ES-I3 (cell line): ENCODE results near the gene APBB1.

Source experiments
- H3K36me3 ChIP-seq: 2 replicates; pipeline ENCODE4 v1.6.1; 2013; ENCODE audit warnings: mild to moderate bottlenecking, low read length, control low read depth, moderate library complexity; ENCODE audit not compliant: insufficient read depth
- H3K4me1 ChIP-seq: 2 replicates; pipeline ENCODE4 v1.6.1; 2013; ENCODE audit warnings: mild to moderate bottlenecking, control low read depth, low read length; ENCODE audit not compliant: insufficient read depth
- H3K9ac ChIP-seq: 2 replicates; pipeline ENCODE4 v1.6.1; 2013; ENCODE audit warnings: low read depth, mild to moderate bottlenecking, low read length, moderate library complexity
- H3K9me3 ChIP-seq: 2 replicates; pipeline ENCODE4 v1.6.1; 2013; ENCODE audit warnings: mild to moderate bottlenecking, low read length, moderate library complexity; ENCODE audit not compliant: control insufficient read depth, insufficient read depth

The APBB1 gene

DNA sequence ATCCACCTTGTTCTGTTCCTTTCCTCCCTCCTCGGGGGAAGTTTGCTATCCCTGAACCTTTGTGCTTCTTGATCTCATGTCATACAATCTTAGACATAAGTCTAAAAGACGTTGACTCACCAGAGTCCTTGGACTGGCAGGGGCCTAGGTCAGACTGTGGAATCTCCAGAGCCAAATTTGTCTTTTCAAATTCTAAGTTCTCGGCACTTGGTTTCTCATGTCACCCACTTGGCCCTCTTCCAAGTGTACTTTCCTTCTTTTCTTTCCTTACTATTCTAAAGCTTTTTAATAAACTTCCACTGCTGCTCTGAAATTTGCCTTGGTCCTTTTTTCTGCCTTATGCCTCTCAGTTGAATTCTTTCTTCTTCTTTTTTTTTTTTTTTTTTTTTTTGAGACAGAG, 58.7 kb downstream of the APBB1 start:
- no peak overlapping the region for H3K9ac ChIP-seq
- H3K4me1 ChIP-seq = peaks cover 5% of the 10 kb centered on the region; the same call in 1 of the 2 replicates
- no peaks in the 10 kb centered on the region for H3K9me3 ChIP-seq
- no peaks in the 10 kb centered on the region for H3K36me3 ChIP-seq

DNA sequence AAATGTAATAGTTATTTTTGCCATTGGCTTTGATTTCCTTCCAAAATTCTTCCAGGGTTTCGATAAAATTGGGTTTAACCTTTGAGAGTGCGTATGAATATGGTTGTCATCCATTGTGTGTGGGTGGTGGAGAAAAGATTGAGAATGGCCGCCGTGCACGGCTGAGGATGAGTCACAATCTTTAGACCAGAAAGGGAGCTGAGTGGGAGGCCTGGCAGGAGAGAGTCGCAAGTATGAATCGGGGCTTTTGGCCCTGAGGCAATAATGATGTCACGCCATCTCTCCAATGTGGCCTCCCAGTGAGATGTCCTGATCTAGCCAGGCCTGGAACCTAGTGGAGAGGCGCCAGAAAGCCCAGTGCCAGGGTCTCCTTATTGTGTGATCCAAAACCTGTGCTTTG, 61.7 kb downstream of the APBB1 start:
- H3K9me3 ChIP-seq = no peaks in the 10 kb centered on the region
- H3K36me3 ChIP-seq = no peaks in the 10 kb centered on the region
- no peak overlapping the region for H3K9ac ChIP-seq
- H3K4me1 ChIP-seq = no peaks in the 10 kb centered on the region; the same call in 1 of the 2 replicates

DNA sequence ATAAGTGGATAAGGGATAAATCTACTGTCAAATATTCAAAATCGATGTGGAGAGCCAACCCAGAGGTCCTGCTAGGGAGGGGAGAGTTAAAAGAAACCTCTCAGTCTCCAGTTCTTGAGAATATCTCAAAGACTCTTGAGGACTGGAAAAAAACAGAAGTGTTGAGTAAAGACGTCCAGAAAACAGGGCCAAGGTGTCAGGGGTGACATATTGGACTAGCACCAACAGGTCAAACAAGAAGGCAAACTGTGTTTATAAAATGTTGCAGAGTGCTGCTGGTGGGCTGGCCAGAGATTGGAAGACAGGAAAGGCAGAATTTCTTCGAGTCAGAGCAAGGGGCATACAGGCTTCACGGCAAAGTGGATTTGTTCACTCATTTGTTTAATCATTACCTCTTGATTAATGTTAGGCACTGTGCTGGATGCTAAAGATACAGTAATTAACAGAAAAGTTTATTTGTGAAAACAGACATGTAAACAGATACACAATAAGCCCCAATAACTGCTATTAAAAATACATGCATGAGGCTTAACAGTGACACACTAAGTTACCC, 62.3 kb downstream of the APBB1 start:
- no peaks in the 10 kb centered on the region; the same call in 1 of the 2 replicates for H3K4me1 ChIP-seq
- H3K9ac ChIP-seq = no peak overlapping the region

DNA sequence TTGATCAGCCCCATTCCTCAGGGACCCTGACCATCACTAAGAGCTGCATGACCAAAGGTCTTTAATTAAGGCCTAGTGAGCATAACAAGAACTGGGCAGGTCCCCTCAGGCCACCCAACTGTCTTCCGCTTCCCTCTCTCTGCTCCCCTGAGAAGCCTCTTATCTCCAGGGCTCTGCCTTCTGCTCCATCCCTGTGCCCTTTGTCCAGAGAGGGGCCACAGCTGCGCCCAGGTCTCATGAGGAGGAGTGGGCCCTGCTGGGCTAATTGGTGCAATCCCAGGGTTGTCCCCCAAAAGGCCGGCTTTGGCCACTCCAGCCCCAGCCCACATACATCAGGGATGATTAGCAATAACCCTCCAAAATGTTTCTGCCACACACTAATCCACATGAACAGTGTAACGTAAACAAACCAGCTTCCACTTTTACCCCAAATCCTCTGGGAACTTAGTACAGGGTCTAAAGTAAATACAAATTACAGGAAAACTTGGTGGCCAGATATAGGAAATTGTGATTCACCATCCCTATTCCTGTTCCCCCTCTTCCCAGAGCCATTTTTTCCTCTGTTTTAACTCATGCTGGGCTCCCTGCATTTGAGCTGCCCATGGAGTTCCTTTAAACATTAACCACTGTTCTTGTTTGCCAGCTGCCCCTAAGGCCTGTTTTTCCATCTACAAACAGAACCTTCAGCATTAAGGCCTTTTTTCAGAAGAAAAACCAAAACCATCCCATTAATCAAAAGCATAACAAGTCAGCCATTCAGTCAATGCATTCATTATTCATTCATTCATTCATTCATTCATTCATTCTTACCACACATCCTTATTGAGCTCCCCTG, 64.0 kb downstream of the APBB1 start:
- Histone ChIP-seq H3K9ac (no peak overlapping the region), H3K36me3 (no peaks in the 10 kb centered on the region), H3K9me3 (no peaks in the 10 kb centered on the region), H3K4me1 (no peaks in the 10 kb centered on the region; the same call in 1 of the 2 replicates)

More for the DNA sequence above, 62.3 kb downstream of the APBB1 start:
- Histone ChIP-seq H3K9me3 (no peaks in the 10 kb centered on the region), H3K36me3 (no peaks in the 10 kb centered on the region)

DNA sequence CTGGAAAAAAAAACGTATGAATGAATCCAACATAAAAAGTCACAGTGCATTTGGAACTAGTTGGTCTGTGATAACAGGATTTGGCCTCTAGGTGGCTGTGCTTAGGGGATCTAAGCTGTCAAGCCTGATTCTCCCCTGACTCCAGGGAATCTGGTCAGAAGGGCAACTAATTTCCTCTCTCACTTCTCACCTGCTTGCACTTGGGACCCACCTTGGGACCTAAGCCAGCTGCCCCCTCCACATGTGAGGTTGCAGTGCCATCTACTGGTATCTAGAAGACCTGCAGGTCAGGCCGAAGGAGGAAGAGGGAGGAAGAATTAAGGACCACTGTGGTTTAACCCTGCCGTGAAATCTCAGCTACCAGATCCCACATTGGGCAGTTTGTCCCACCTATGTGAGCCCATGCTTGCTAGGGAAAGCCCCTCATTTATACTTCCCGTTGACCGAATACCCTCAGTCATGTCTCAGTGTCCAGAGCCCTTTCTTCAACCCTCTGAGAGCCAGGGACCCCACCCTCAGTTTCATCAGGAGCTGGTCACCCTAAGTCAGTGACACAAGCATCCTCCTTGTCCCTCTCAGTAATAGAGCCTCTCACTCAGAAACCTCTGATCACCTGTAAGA, 65.4 kb downstream of the APBB1 start:
- Histone ChIP-seq H3K4me1 (no peaks in the 10 kb centered on the region; the same call in 1 of the 2 replicates), H3K36me3 (no peaks in the 10 kb centered on the region), H3K9me3 (no peaks in the 10 kb centered on the region), H3K9ac (no peak overlapping the region)

DNA sequence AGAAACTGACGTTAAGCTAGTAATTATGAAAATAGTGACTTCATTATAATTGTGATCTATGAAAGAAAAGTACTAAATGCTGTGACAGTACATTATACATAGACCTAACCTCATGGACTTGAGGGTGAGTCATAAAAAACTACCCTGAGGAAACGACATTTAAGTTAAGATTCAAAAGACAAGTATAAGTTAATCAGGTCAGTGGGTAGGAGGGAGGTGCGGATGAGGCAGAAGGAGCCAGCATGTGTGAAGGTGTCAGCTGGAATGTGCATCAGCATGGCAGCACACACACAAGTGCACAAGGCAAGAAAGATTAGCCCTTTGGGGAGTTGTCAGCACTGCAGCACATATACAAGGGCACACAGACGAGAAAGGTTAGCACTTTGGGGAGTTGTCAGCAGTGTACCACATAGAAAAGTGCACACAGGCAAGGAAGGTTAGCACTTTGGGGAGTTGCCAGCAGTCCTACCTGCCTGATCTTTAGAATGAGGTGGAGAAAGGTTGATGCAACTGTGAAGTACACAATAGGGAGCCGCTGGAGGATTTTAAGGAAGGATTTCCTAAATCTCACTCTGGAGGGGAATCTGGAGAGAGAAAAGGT, 67.0 kb downstream of the APBB1 start:
- H3K9me3 ChIP-seq = no peaks in the 10 kb centered on the region
- H3K36me3 ChIP-seq = no peaks in the 10 kb centered on the region
- no peak overlapping the region for H3K9ac ChIP-seq
- no peaks in the 10 kb centered on the region; the same call in 1 of the 2 replicates for H3K4me1 ChIP-seq

DNA sequence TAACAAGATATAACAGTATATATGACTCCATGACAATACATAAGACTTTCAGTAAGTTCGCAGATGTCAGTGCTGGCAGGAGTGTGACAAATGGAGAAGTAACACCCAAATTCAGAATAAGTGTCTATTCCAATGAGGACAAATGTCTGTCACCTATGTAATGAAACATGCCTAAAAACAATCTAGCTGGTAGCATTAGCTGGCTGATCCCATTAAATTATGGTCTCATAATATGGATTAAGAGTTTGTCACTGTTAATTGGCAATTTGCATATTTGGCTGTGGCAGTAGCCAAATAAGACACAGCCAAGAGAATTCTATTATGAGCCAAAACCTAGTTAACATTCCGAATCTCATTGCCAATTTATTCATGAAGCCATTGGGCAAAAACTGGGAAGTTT, 68.4 kb downstream of the APBB1 start:
- H3K9ac ChIP-seq = no peak overlapping the region

DNA sequence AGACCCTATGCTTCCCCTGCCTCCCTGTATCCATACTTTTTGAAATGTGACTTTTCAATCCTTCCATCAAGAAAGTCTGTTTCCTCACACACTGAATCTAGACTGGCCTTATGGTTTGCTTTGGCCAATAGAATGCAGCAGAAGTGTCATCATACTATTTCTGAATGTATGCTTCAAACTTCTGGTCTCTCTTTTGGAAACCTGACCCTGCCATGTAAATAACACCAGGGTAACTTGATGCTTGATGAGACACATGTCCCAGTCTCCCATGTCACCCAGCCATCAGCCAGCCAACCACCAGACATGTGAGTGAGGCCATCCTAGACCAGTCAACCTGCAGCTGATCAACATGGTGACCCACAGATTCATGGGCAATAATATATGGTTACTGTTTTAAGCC, 68.9 kb downstream of the APBB1 start:
- H3K9me3 ChIP-seq = no peaks in the 10 kb centered on the region
- H3K9ac ChIP-seq = no peak overlapping the region
- no peaks in the 10 kb centered on the region for H3K4me1 ChIP-seq
- H3K36me3 ChIP-seq = no peaks in the 10 kb centered on the region

More for the DNA sequence above, 68.4 kb downstream of the APBB1 start:
- H3K9me3 ChIP-seq = no peaks in the 10 kb centered on the region
- H3K4me1 ChIP-seq = no peaks in the 10 kb centered on the region
- H3K36me3 ChIP-seq = no peaks in the 10 kb centered on the region

DNA sequence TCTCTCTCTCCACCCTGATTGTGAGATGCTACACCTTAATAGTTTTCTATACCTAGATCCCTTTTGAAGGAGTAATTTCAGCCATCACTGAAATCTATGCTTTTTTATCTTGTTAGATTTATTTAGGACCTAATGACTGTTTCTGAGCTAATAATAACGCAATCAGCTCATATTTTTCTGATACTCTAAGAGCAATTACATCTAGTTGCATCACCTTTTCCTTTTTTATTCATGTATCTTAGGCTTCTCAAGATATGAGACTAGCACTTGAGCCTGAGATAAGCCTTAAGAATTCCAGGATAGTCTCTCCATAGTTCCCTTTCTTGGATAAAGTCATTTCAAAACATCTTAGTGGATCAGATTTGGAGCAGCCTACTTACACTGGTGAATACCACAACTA, 73.5 kb downstream of the APBB1 start:
- Histone ChIP-seq H3K4me1 (no peaks in the 10 kb centered on the region), H3K9ac (no peak overlapping the region), H3K9me3 (no peaks in the 10 kb centered on the region), H3K36me3 (no peaks in the 10 kb centered on the region)
